ENCODE results near the gene ZBTB20.

The ZBTB20 gene

DNA sequence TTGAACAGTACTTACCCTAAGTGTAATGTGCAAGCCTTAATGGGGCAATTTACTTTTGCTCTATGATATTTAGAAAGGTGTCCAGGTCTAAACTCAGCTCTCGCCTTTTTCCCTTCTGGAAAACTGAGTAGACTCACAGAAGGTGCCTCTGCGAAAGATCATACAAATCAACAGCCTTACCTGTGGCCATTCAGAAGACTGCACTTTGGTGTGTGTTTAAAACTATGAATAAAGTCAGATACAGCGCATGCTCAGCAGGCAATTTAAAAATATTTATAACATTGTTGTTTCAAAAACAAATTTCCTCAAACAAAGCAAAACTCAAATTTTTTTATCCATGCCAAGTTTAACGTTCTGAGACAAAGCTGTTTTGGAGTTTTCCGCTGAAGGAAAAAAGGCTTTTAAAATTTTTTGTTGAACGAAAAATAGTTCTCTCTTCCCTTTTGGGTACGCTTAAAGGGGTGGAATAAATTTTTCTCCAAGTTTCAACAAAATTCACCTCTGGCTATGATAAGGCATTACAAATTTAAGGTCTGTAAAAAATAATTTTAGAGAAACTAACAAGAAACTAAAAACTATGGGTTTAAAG is 697.0 kb downstream of the ZBTB20 start:
- Histone ChIP-seq H3K9me3 (ENCODE audit: control extremely low read depth in 1 of 5, control insufficient read depth in 4 of 5, insufficient read depth in 2 of 5, low read depth in 1 of 5, low read length in 4 of 5) (no peaks in the 10 kb centered on the region), H3K27me3 (replicated peaks in 2 of 5; ENCODE audit: control insufficient read depth in 4 of 5, insufficient read depth in 5 of 5, low read length in 4 of 5) (peaks cover 0 to 4% (median 0%) of the 10 kb centered on the region in 5 experiments), H3K36me3 (ENCODE audit: control insufficient read depth in 4 of 4, insufficient read depth in 4 of 4, low read length in 3 of 4) (no peaks in the 10 kb centered on the region), H3K4me3 (ENCODE audit: control insufficient read depth in 1 of 7, extremely low read depth in 1 of 7, insufficient read depth in 4 of 7, low read depth in 2 of 7, low read length in 6 of 7) (no peak overlapping the region), H3K4me1 (ENCODE audit: control extremely low read depth in 1 of 4, control insufficient read depth in 4 of 4, insufficient read depth in 4 of 4, low read length in 3 of 4) (peaks cover 6 to 23% (median 10%) of the 10 kb centered on the region in 4 experiments), H3K27ac (ENCODE audit: insufficient read depth in 1 of 2, low read depth in 1 of 2, low read length in 2 of 2, poor library complexity in 1 of 2, severe bottlenecking in 2 of 2) (no peak overlapping the region)
- WGBS (ENCODE audit: insufficient coverage) = 100% methylated on average over 2 of the region's 7 CpGs
- POLR2A ChIA-PET = interaction anchor here (0.7 kb wide), 1 partner anchor 80 kb away, joined by 6 read pairs; no protein-coding TSS in a partner anchor
- no peak for DNase-seq
- CTCF ChIA-PET = interaction anchor here (1.5 kb wide), 2 partner anchors 12 to 17 kb away, joined by 3 read pairs; no protein-coding TSS in a partner anchor

DNA sequence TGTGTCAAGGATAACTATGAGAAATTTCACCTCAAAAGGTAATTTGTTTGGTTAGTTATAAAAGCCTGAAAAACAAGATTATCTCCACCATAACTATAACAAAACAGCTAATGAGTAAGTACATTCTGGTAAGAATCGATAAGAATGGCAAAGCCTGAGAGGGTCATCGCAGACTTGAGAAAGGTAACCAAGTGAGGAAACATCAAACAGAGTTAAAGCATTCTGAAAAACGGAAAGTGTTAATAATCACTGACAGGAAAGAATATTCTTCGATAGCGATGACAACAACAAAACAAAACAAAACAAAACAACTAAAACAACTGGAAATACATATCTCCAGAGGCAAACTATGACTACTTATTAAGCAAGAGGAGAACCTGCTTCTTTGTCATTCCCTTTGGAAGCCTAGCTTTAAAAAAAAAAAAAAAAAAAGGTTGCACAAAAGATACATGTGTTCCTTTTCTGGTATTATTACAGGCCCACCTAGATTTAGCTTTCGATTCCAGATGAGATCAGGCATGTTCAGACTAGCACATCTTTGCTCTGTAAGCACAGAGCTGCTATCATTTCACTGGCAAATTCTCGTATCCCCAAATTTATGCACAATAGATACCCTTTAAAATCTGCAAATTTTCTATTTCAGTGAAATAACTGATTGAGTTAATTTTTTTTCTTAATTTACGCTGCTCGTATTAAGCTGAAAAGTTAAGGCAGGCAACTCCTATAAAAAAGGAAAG is 697.6 kb downstream of the ZBTB20 start:
- Histone ChIP-seq H3K36me3 (ENCODE audit: control insufficient read depth in 4 of 4, insufficient read depth in 4 of 4, low read length in 3 of 4) (no peaks in the 10 kb centered on the region), H3K27ac (ENCODE audit: insufficient read depth in 1 of 2, low read depth in 1 of 2, low read length in 2 of 2, poor library complexity in 1 of 2, severe bottlenecking in 2 of 2) (no peak overlapping the region), H3K9me3 (ENCODE audit: control extremely low read depth in 1 of 5, control insufficient read depth in 4 of 5, insufficient read depth in 2 of 5, low read depth in 1 of 5, low read length in 4 of 5) (no peaks in the 10 kb centered on the region), H3K4me3 (ENCODE audit: control insufficient read depth in 1 of 7, extremely low read depth in 1 of 7, insufficient read depth in 4 of 7, low read depth in 2 of 7, low read length in 6 of 7) (no peak overlapping the region), H3K27me3 (replicated peaks in 2 of 5; ENCODE audit: control insufficient read depth in 4 of 5, insufficient read depth in 5 of 5, low read length in 4 of 5) (peaks cover 0 to 3% (median 0%) of the 10 kb centered on the region in 5 experiments), H3K4me1 (ENCODE audit: control extremely low read depth in 1 of 4, control insufficient read depth in 4 of 4, insufficient read depth in 4 of 4, low read length in 3 of 4) (peaks cover 0 to 17% (median 8%) of the 10 kb centered on the region in 4 experiments)
- ChIA-PET POLR2A (interaction anchor here (0.6 to 0.7 kb wide), 2 partner anchors 23 to 79 kb away, joined by 3 to 6 read pairs; no protein-coding TSS in a partner anchor), CTCF (interaction anchor here (1.5 kb wide), 1 partner anchor 16 kb away, joined by 3 read pairs; no protein-coding TSS in a partner anchor)
- no peak for DNase-seq
- WGBS (ENCODE audit: insufficient coverage) = 97% methylated on average over 6 of the region's 9 CpGs

DNA sequence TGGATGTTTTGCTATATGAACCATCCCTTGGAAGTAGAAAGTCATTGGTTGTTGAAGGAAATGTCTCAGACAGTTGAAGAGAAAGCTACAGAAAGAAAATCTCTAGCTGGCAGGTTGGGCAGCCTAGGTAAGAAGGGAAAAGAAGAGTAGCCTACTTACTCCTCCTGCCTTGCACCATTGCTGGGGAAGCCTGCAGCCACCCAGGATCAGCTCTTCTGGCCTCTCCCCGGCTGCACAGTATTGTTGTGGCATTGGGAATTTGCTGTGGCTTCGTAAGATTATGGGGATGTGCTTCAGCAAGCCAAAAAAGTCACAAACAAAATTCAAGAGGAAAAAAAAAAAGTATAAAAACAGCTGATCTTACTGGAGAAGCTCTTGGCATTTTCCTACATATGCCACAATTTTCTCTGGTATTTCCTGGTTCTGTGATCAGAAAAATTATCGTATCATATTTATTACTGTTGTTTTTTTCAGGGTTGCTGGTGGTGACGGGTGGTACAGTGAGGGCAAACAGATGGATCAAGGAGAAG is 699.1 kb downstream of the ZBTB20 start:
- Histone ChIP-seq H3K27me3 (replicated peaks in 2 of 5; ENCODE audit: control insufficient read depth in 4 of 5, insufficient read depth in 5 of 5, low read length in 4 of 5) (no peaks in the 10 kb centered on the region), H3K36me3 (ENCODE audit: control insufficient read depth in 4 of 4, insufficient read depth in 4 of 4, low read length in 3 of 4) (no peaks in the 10 kb centered on the region), H3K4me1 (ENCODE audit: control extremely low read depth in 1 of 4, control insufficient read depth in 4 of 4, insufficient read depth in 4 of 4, low read length in 3 of 4) (peaks cover 0 to 9% (median 2%) of the 10 kb centered on the region in 4 experiments), H3K9me3 (ENCODE audit: control extremely low read depth in 1 of 5, control insufficient read depth in 4 of 5, insufficient read depth in 2 of 5, low read depth in 1 of 5, low read length in 4 of 5) (no peaks in the 10 kb centered on the region), H3K27ac (ENCODE audit: insufficient read depth in 1 of 2, low read depth in 1 of 2, low read length in 2 of 2, poor library complexity in 1 of 2, severe bottlenecking in 2 of 2) (no peak overlapping the region), H3K4me3 (ENCODE audit: control insufficient read depth in 1 of 7, extremely low read depth in 1 of 7, insufficient read depth in 4 of 7, low read depth in 2 of 7, low read length in 6 of 7) (no peak overlapping the region)
- WGBS (ENCODE audit: insufficient coverage) = no CpG with 5 or more reads among the region's 4 CpGs
- no peak for DNase-seq
- POLR2A ChIA-PET = no interaction called here
- CTCF ChIA-PET = interaction anchor here (0.7 to 1.2 kb wide), 3 partner anchors 9 to 82 kb away, joined by 3 read pairs; no protein-coding TSS in a partner anchor

DNA sequence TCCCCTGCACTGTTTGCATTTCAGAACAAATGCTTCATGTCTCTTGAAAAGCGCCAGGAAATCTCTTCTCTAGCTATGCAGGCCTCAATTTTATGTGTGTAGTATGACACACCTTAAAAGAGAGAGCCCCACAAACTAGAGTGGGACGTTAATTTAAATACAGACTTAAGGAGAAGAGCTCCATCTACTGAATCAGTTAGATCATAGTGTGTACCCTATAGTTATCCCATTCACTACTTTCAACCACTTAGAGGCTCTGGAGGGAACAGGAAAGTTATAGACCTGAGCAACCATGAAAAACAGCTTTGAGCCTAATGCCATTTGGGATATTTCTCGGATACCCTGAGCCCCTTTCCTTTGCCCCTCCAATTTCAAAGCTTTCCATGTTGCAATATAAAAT is 699.5 kb downstream of the ZBTB20 start:
- Histone ChIP-seq H3K9me3 (ENCODE audit: control extremely low read depth in 1 of 5, control insufficient read depth in 4 of 5, insufficient read depth in 2 of 5, low read depth in 1 of 5, low read length in 4 of 5) (no peaks in the 10 kb centered on the region), H3K27ac (ENCODE audit: insufficient read depth in 1 of 2, low read depth in 1 of 2, low read length in 2 of 2, poor library complexity in 1 of 2, severe bottlenecking in 2 of 2) (no peak overlapping the region), H3K4me3 (ENCODE audit: control insufficient read depth in 1 of 7, extremely low read depth in 1 of 7, insufficient read depth in 4 of 7, low read depth in 2 of 7, low read length in 6 of 7) (no peak overlapping the region), H3K27me3 (replicated peaks in 2 of 5; ENCODE audit: control insufficient read depth in 4 of 5, insufficient read depth in 5 of 5, low read length in 4 of 5) (no peaks in the 10 kb centered on the region), H3K4me1 (ENCODE audit: control extremely low read depth in 1 of 4, control insufficient read depth in 4 of 4, insufficient read depth in 4 of 4, low read length in 3 of 4) (peaks cover 0 to 9% (median 2%) of the 10 kb centered on the region in 4 experiments), H3K36me3 (ENCODE audit: control insufficient read depth in 4 of 4, insufficient read depth in 4 of 4, low read length in 3 of 4) (no peaks in the 10 kb centered on the region)
- no peak for DNase-seq
- ChIA-PET CTCF (interaction anchor here (0.7 to 1.2 kb wide), 3 partner anchors 8 to 81 kb away, joined by 3 read pairs; no protein-coding TSS in a partner anchor), POLR2A (no interaction called here)
- WGBS (ENCODE audit: insufficient coverage) = 100% methylated on average over 1 of the region's 3 CpGs

DNA sequence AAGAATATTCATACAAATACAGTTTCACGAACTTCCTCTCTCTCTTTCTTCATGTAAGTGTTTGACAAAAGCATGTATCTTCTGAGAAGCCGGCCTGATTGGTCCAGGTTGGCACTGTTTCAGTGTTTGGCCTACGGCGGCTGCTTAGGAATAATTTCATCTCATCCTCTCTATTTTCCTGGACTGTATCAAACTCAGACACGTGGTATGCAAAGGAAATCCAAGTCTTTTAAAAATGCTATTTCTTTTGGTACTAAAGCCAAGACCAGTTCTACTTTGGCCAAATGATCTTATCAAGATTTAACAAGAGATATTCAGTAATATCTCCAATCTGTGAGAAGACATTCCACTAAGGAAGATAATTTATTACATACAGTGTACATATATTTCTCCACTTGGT is 700.5 kb downstream of the ZBTB20 start:
- H3K4me1 ChIP-seq (ENCODE audit: control extremely low read depth in 1 of 4, control insufficient read depth in 4 of 4, insufficient read depth in 4 of 4, low read length in 3 of 4) = peaks cover 0 to 6% (median 2%) of the 10 kb centered on the region in 4 experiments
- ChIA-PET POLR2A (no interaction called here), CTCF (no interaction called here)
- no peak for DNase-seq
- 100% methylated on average over 3 of the region's 5 CpGs for WGBS (ENCODE audit: insufficient coverage)
- H3K9me3 ChIP-seq (ENCODE audit: control extremely low read depth in 1 of 5, control insufficient read depth in 4 of 5, insufficient read depth in 2 of 5, low read depth in 1 of 5, low read length in 4 of 5) = no peaks in the 10 kb centered on the region
- H3K36me3 ChIP-seq (ENCODE audit: control insufficient read depth in 4 of 4, insufficient read depth in 4 of 4, low read length in 3 of 4) = no peaks in the 10 kb centered on the region
- no peaks in the 10 kb centered on the region for H3K27me3 ChIP-seq (replicated peaks in 2 of 5; ENCODE audit: control insufficient read depth in 4 of 5, insufficient read depth in 5 of 5, low read length in 4 of 5)
- no peak overlapping the region for H3K27ac ChIP-seq (ENCODE audit: insufficient read depth in 1 of 2, low read depth in 1 of 2, low read length in 2 of 2, poor library complexity in 1 of 2, severe bottlenecking in 2 of 2)
- no peak overlapping the region for H3K4me3 ChIP-seq (ENCODE audit: control insufficient read depth in 1 of 7, extremely low read depth in 1 of 7, insufficient read depth in 4 of 7, low read depth in 2 of 7, low read length in 6 of 7)

DNA sequence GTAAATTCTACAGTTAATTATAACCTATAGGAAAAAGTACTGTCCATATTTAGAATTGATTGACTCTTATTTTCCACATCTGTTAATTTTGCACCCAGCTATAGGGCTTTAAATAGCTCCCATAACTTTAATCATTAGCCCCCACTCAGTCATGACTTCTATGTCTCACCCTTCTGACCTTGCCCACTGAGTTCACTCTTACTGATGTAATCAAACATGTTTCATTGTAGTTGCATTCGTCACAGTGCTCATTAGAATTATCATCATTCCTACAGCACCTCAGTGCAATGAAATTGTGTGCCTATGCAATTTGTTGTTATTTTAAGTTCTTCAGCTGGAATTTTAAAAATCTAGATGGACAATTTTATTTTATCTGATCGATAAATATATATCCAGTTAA is 701.9 kb downstream of the ZBTB20 start:
- Histone ChIP-seq H3K4me1 (ENCODE audit: control extremely low read depth in 1 of 4, control insufficient read depth in 4 of 4, insufficient read depth in 4 of 4, low read length in 3 of 4) (no peaks in the 10 kb centered on the region), H3K27ac (ENCODE audit: insufficient read depth in 1 of 2, low read depth in 1 of 2, low read length in 2 of 2, poor library complexity in 1 of 2, severe bottlenecking in 2 of 2) (no peak overlapping the region), H3K36me3 (ENCODE audit: control insufficient read depth in 4 of 4, insufficient read depth in 4 of 4, low read length in 3 of 4) (no peaks in the 10 kb centered on the region), H3K4me3 (ENCODE audit: control insufficient read depth in 1 of 7, extremely low read depth in 1 of 7, insufficient read depth in 4 of 7, low read depth in 2 of 7, low read length in 6 of 7) (no peak overlapping the region), H3K27me3 (replicated peaks in 2 of 5; ENCODE audit: control insufficient read depth in 4 of 5, insufficient read depth in 5 of 5, low read length in 4 of 5) (no peaks in the 10 kb centered on the region), H3K9me3 (ENCODE audit: control extremely low read depth in 1 of 5, control insufficient read depth in 4 of 5, insufficient read depth in 2 of 5, low read depth in 1 of 5, low read length in 4 of 5) (no peaks in the 10 kb centered on the region)
- ChIA-PET CTCF (interaction anchor here (0.8 to 1.5 kb wide), 5 partner anchors 10 to 32 kb away, joined by 3 to 5 read pairs (median 4); no protein-coding TSS in a partner anchor), POLR2A (no interaction called here)
- DNase-seq = no peak
- no CpG with 5 or more reads among the region's 2 CpGs for whole genome bisulfite sequencing (ENCODE audit: insufficient coverage)

DNA sequence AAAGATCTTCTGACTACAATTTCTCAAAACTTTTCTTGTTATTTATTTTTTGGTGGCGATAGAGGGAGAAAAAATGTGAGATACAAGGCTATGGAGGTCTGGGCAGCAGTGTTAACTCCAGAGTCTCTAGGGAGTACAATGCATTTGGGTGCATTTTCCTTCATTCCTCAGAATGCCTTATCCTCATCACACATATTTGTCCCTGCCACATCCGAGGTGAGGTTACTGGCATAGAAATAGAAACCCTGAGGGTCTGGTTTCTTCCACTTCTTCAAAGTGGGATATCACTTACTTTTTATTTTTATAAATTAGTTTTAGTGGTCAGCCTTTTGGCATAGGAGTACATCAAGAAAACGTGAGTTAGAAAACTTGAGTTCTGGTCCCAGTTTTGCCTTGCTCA is 702.9 kb downstream of the ZBTB20 start:
- Histone ChIP-seq H3K4me1 (ENCODE audit: control extremely low read depth in 1 of 4, control insufficient read depth in 4 of 4, insufficient read depth in 4 of 4, low read length in 3 of 4) (no peaks in the 10 kb centered on the region), H3K36me3 (ENCODE audit: control insufficient read depth in 4 of 4, insufficient read depth in 4 of 4, low read length in 3 of 4) (no peaks in the 10 kb centered on the region), H3K9me3 (ENCODE audit: control extremely low read depth in 1 of 5, control insufficient read depth in 4 of 5, insufficient read depth in 2 of 5, low read depth in 1 of 5, low read length in 4 of 5) (no peaks in the 10 kb centered on the region), H3K27ac (ENCODE audit: insufficient read depth in 1 of 2, low read depth in 1 of 2, low read length in 2 of 2, poor library complexity in 1 of 2, severe bottlenecking in 2 of 2) (no peak overlapping the region), H3K27me3 (replicated peaks in 2 of 5; ENCODE audit: control insufficient read depth in 4 of 5, insufficient read depth in 5 of 5, low read length in 4 of 5) (no peaks in the 10 kb centered on the region), H3K4me3 (ENCODE audit: control insufficient read depth in 1 of 7, extremely low read depth in 1 of 7, insufficient read depth in 4 of 7, low read depth in 2 of 7, low read length in 6 of 7) (no peak overlapping the region)
- ChIA-PET CTCF (interaction anchor here (0.8 to 1.5 kb wide), 2 partner anchors 24 to 31 kb away, joined by 3 to 5 read pairs; no protein-coding TSS in a partner anchor), POLR2A (no interaction called here)
- DNase-seq = no peak
- no CpG with 5 or more reads among the region's 3 CpGs for WGBS (ENCODE audit: insufficient coverage)

Data from common myeloid progenitor, CD34-positive (primary cell).